Measurements from ENCODE around the gene PARD3B. TPM values are rescaled to one million over a fixed set of nuclear protein-coding genes. Genes with fewer than 3 reads are reported as not detected.

The PARD3B gene
- total and polyA plus RNA-seq, 2 of the 8 experiments (the other 6 are each of a cell fraction or from before 2014, with no cell fraction given) = 1.2 to 5.7 TPM

DNA sequence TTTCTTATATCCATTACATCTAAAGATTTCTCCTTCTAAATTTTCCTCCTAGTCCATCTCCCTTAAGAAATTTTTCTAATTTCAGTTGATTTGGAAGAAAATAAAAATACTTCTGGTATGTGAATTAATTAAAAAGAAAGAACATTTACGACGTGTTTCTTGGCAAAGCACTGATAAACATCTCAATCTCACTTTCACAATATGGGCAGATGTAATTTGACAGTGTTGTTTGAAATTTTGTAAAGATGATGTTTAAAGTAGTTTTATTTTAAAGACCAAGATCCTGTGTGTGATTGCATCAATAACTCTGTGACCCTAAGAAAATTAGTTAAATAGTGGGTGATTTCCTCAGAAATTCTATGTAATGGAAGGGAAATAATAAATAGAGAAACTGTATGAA, 510.0 kb downstream of the PARD3B start:
- no peaks in the 10 kb centered on the region for H3K27me3 ChIP-seq (replicated peaks in 1 of 4; ENCODE audit: control insufficient read depth in 3 of 4, extremely low read depth in 1 of 4, insufficient read depth in 3 of 4, low read length in 3 of 4)
- 0 out of 8 replicates have a peak, but pooled peaks cover 0 to 4% (median 0%) of the 10 kb centered on the region in 4 experiments for H3K36me3 ChIP-seq (ENCODE audit: control insufficient read depth in 2 of 4, insufficient read depth in 4 of 4, low read length in 3 of 4)
- POLR2A ChIA-PET (ENCODE audit: partially characterized antibody) = no interaction called here
- H2BK20ac ChIP-seq (ENCODE audit: low read length) = no peak overlapping the region
- no peak overlapping the region for H4K91ac ChIP-seq (replicated peaks; ENCODE audit: insufficient read length, low read length)
- no peak overlapping the region for H3K23ac ChIP-seq (ENCODE audit: insufficient read length)
- H3K79me1 ChIP-seq (ENCODE audit: low read depth, low read length) = no peaks in the 10 kb centered on the region
- H3K79me2 ChIP-seq (ENCODE audit: control insufficient read depth in 1 of 2, insufficient read depth in 2 of 2, low read length in 2 of 2) = no peaks in the 10 kb centered on the region
- H3K27ac ChIP-seq (ENCODE audit: low read depth, low read length) = no peak overlapping the region
- no peak overlapping the region for H2BK12ac ChIP-seq (ENCODE audit: low read depth, low read length)
- FAIRE-seq (no peak), DNase-seq (ENCODE audit: low read depth in 1 of 2, low spot score in 2 of 2) (no peak)
- no peak overlapping the region for H3K9ac ChIP-seq (replicated peaks in 1 of 4; ENCODE audit: extremely low read depth in 1 of 4, low read depth in 3 of 4, low read length in 3 of 4)
- no peak overlapping the region for H3K4ac ChIP-seq (replicated peaks; ENCODE audit: insufficient read length, low read depth, low read length)
- H3K4me2 ChIP-seq (ENCODE audit: insufficient read depth in 1 of 2, low read depth in 2 of 2, low read length in 2 of 2) = no peak overlapping the region
- H3K9me3 ChIP-seq (ENCODE audit: insufficient read depth in 2 of 2, low read depth in 1 of 2, low read length in 1 of 2) = peaks cover 0 to 7% of the 10 kb centered on the region in 2 experiments; a peak in 2 of 4 replicates
- H3K4me3 ChIP-seq (ENCODE audit: extremely low read depth in 1 of 4, insufficient read depth in 2 of 4, low read depth in 3 of 4, low read length in 4 of 4) = no peak overlapping the region
- no peaks in the 10 kb centered on the region for H4K20me1 ChIP-seq (replicated peaks in 1 of 2; ENCODE audit: control insufficient read depth in 1 of 2, insufficient read depth in 2 of 2, low read length in 2 of 2)
- no peak overlapping the region for H2AK5ac ChIP-seq (ENCODE audit: low read depth, low read length)
- no peak overlapping the region for H4K5ac ChIP-seq (ENCODE audit: insufficient read length, low read depth, low read length)
- H2BK15ac ChIP-seq (ENCODE audit: low read length) = no peak overlapping the region
- no peak overlapping the region for H4K8ac ChIP-seq (ENCODE audit: extremely low read depth, insufficient read depth, low read length)
- no peak overlapping the region for H2BK5ac ChIP-seq (ENCODE audit: low read depth, low read length)
- peaks cover 0 to 3% (median 1%) of the 10 kb centered on the region in 4 experiments; a peak in 1 of 7 replicates for H3K4me1 ChIP-seq (replicated peaks in 1 of 4; ENCODE audit: control insufficient read depth in 3 of 4, insufficient read depth in 4 of 4, low read length in 3 of 4)
- H3K23me2 ChIP-seq (ENCODE audit: low read depth, low read length) = no peaks in the 10 kb centered on the region
- H3K18ac ChIP-seq (ENCODE audit: extremely low read depth, low read length) = no peak overlapping the region
- CTCF ChIA-PET (ENCODE audit: partially characterized antibody) = no interaction called here
- no peak overlapping the region for H2BK120ac ChIP-seq (replicated peaks; ENCODE audit: low read depth, low read length)
- no peak overlapping the region for H2AFZ ChIP-seq (ENCODE audit: low read length)
- H3K56ac ChIP-seq (replicated peaks; ENCODE audit: insufficient read length, low read depth, low read length) = no peak overlapping the region
- WGBS, 2 experiments (ENCODE audit: extremely low coverage in 1 of 2, insufficient coverage in 1 of 2, insufficient read length in 1 of 2, insufficient replicate concordance in 2 of 2, low coverage in 1 of 2, low lambda C conversion rate in 2 of 2, missing lambda C conversion rate in 1 of 2) = 100% methylated on average over 2 of the region's 2 CpGs; no CpG with 5 or more reads in 1 of the 2 experiments
- no peak overlapping the region for H3K14ac ChIP-seq (ENCODE audit: insufficient read length)
- TF ChIP-seq SAP30 (IDR thresholded peaks at IDR 0.05; ENCODE audit: insufficient read depth, insufficient replicate concordance, low read length) (no peak), KDM5A (IDR thresholded peaks at IDR 0.05; ENCODE audit: low read length) (no peak), POLR2AphosphoS5 (IDR thresholded peaks at IDR 0.05; ENCODE audit: low read depth, low read length) (no peak), CTBP2 (IDR thresholded peaks at IDR 0.05; ENCODE audit: borderline replicate concordance, insufficient read depth, insufficient read length, low read length) (no peak), GTF2F1 (IDR thresholded peaks at IDR 0.05; ENCODE audit: borderline replicate concordance, low read depth, low read length) (no peak), RFX5 (IDR thresholded peaks at IDR 0.05; ENCODE audit: borderline replicate concordance, low read depth, low read length) (no peak), KDM4A (IDR thresholded peaks at IDR 0.05; ENCODE audit: low read depth, low read length, severe bottlenecking) (no peak), BACH1 (IDR thresholded peaks at IDR 0.05; ENCODE audit: low read length) (no peak), CBX5 (IDR thresholded peaks at IDR 0.05; ENCODE audit: low read depth, low read length) (no peak), CEBPB (IDR thresholded peaks at IDR 0.05; ENCODE audit: low read depth, low read length) (no peak), CHD2 (IDR thresholded peaks at IDR 0.05; ENCODE audit: low read length) (no peak), SP4 (IDR thresholded peaks at IDR 0.05; ENCODE audit: low read length) (no peak)
- TF ChIP-seq, protein P1, sequence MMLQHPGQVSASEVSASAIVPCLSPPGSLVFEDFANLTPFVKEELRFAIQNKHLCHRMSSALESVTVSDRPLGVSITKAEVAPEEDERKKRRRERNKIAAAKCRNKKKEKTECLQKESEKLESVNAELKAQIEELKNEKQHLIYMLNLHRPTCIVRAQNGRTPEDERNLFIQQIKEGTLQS (IDR thresholded peaks at IDR 0.05; ENCODE audit: insufficient read depth, low read depth, low read length) = no peak
- TF ChIP-seq, protein P2, sequence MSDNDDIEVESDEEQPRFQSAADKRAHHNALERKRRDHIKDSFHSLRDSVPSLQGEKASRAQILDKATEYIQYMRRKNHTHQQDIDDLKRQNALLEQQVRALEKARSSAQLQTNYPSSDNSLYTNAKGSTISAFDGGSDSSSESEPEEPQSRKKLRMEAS (IDR thresholded peaks at IDR 0.05) = no peak

All from H1 (cell line).